Measurements from ENCODE around the gene KRTAP4-2. TPM values are rescaled to one million over a fixed set of nuclear protein-coding genes. Genes with fewer than 3 reads are reported as not detected.

Gene KRTAP4-2
- total and polyA plus RNA-seq, 2 of the 13 experiments (the other 11 are each of a cell fraction or from before 2014, with no cell fraction given): not detected

DNA sequence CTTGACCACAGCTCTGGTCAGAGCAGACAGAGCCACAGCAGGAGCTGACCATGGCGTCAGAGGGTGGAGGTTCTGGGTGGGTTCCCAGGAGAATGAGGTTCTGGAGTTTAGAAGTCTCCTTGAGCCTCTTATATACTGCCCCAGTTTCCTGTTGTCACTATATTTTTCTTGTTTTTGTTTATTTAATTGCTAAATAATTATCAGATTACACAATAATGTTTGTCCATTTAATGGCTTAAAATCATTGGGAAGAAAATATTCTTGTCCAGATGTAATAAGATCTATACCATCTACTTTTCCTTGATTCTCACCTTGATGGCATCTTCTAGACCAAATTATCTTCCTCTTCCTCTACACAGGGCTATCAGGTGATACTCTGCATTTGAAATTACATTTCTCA, 9.9 kb downstream of the KRTAP4-2 start, which contains the start of gene KRTAP4-3:
Gene KRTAP4-3 (minus strand): TSS at position 101 of the 400 bp plus-strand sequence. CDS start 49 bp downstream, at position 52.
- DNase-seq (ENCODE audit: low spot score) (no peak), ATAC-seq (no peak), FAIRE-seq (no peak)
- no peaks in the 10 kb centered on the region for H3K79me2 ChIP-seq (ENCODE audit: insufficient read depth, low read length)
- 0% methylated on average over 1 of the region's 1 CpG for WGBS (ENCODE audit: low lambda C conversion rate)
- POLR2A ChIA-PET: no interaction called here
- H2AFZ ChIP-seq (ENCODE audit: low read length): no peak within 1 kb of the TSS
- no peak within 1 kb of the TSS for H3K9ac ChIP-seq (ENCODE audit: insufficient read depth, low read depth, low read length)
- no peaks in the 10 kb centered on the region for H3K4me1 ChIP-seq (ENCODE audit: insufficient read depth, low read length)
- H3K9me3 ChIP-seq (ENCODE audit: low read length): no peaks in the 10 kb centered on the region
- H3K36me3 ChIP-seq (replicated peaks in 1 of 2; ENCODE audit: control insufficient read depth in 1 of 2, insufficient read depth in 2 of 2, low read length in 2 of 2): no peaks in the 10 kb centered on the region
- H3K27me3 ChIP-seq (ENCODE audit: control insufficient read depth in 1 of 2, insufficient read depth in 2 of 2, low read length in 2 of 2): no peaks in the 10 kb centered on the region; a peak in 1 of 5 replicates
- in situ Hi-C loops (cut with HindIII; ENCODE audit: extremely low pct_ligation_motif_present, low pct_unique_long_range_greater_than_20kb): no loop called here
- no TSS peak for BruUV-seq (replicated peaks)
- no peak within 1 kb of the TSS for H3K4me3 ChIP-seq (replicated peaks in 1 of 3; ENCODE audit: insufficient read depth in 1 of 3, low read depth in 2 of 3, low read length in 3 of 3)
- no peak within 1 kb of the TSS for H3K27ac ChIP-seq (ENCODE audit: extremely low read length, insufficient read depth, low read length)
- intact Hi-C loops (cut with micrococcal nuclease; ENCODE audit: unreplicated experiment): no loop called here
- H3K4me2 ChIP-seq (ENCODE audit: low read depth, low read length): no peak within 1 kb of the TSS
- no peaks in the 10 kb centered on the region for H4K20me1 ChIP-seq (ENCODE audit: insufficient read depth, low read length)
- TF ChIP-seq, protein P1, sequence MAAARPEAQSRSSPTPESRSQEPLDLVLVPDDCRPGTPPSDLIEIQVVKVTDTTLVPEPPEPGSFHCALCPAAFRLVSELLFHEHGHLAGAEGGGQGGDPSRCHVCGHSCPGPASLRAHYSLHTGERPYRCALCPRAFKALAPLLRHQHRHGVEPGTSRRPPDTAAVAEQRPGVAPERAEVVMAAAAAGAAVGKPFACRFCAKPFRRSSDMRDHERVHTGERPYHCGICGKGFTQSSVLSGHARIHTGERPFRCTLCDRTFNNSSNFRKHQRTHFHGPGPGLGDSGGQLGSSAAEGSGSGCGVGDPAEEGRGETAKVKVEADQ (CRISPR knock-in tag; IDR thresholded peaks at IDR 0.05; ENCODE audit: borderline replicate concordance): no peak
- TF ChIP-seq ZMAT5 (CRISPR knock-in tag; IDR thresholded peaks at IDR 0.05; ENCODE audit: borderline replicate concordance, low read depth) (no peak), ZFP37 (CRISPR knock-in tag; IDR thresholded peaks at IDR 0.05; ENCODE audit: borderline replicate concordance) (no peak), ATRX (CRISPR knock-in tag; IDR thresholded peaks at IDR 0.05; ENCODE audit: borderline replicate concordance) (no peak), ZNF253 (CRISPR knock-in tag; IDR thresholded peaks at IDR 0.05; ENCODE audit: borderline replicate concordance) (no peak), ZNF263 (CRISPR knock-in tag; IDR thresholded peaks at IDR 0.05) (no peak), KDM2A (CRISPR knock-in tag; IDR thresholded peaks at IDR 0.05; ENCODE audit: borderline replicate concordance, low read depth) (no peak), ZNF136 (CRISPR knock-in tag; IDR thresholded peaks at IDR 0.05; ENCODE audit: low read depth) (no peak), RFX3 (CRISPR knock-in tag; IDR thresholded peaks at IDR 0.05) (no peak), ZFAT (CRISPR knock-in tag; conservative IDR thresholded peaks at IDR 0.05) (no peak), NFKB2 (CRISPR knock-in tag; IDR thresholded peaks at IDR 0.05; ENCODE audit: borderline replicate concordance) (no peak), RXRA (CRISPR knock-in tag; IDR thresholded peaks at IDR 0.05) (no peak), ZNF232 (CRISPR knock-in tag; IDR thresholded peaks at IDR 0.05; ENCODE audit: borderline replicate concordance) (no peak)
- CTCF ChIA-PET (ENCODE audit: low intra/inter-chr PET ratio, low total read pairs): no interaction called here

All from HepG2 (cell line).